Measurements from ENCODE around the gene KAZALD1. TPM values are rescaled to one million over a fixed set of nuclear protein-coding genes. Genes with fewer than 3 reads are reported as not detected.

Gene KAZALD1
- total RNA-seq, 6 donors from 2014 or later: 3.8 to 11.9 (median 9.8) TPM

DNA sequence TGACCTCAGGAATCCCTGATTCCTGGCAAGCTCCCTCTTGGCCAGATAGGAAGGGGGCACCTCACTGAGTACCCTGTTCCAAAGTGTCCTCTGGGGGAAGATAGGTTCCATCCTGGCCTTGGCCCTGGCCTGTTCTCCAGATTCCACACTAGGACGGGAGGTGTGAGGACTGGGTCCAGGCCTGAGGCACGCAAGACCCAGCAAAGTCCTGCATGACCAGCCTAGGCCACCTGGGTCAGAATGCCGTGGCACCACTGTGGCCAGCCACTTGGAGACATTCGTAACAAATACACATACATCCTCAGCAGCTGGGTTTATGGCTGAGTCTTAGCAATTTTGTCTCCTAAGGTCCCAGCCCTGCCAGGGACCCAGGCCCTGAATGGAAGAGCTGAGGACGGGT, 46.0 kb downstream of the KAZALD1 start:
- Histone ChIP-seq H3K9me3 (no peaks in the 10 kb centered on the region), H3K4me3 (no peak overlapping the region), H3K36me3 (no peaks in the 10 kb centered on the region), H3K27ac (no peak overlapping the region), H3K4me1 (no peaks in the 10 kb centered on the region), H3K27me3 (no peaks in the 10 kb centered on the region)
- 83 to 100% methylated on average over 2 to 5 of the region's 5 CpGs for WGBS, 2 donors
- DNase-seq (no peak), ATAC-seq (ENCODE audit: low FRiP score in 2 of 2) (peak in 1 of 2 donors; percentile 41)
- TF ChIP-seq EP300 (IDR thresholded peaks at IDR 0.05) (no peak), POLR2AphosphoS5 (IDR thresholded peaks at IDR 0.05) (no peak), POLR2A (IDR thresholded peaks at IDR 0.05) (no peak)
- TF ChIP-seq, protein P1, sequence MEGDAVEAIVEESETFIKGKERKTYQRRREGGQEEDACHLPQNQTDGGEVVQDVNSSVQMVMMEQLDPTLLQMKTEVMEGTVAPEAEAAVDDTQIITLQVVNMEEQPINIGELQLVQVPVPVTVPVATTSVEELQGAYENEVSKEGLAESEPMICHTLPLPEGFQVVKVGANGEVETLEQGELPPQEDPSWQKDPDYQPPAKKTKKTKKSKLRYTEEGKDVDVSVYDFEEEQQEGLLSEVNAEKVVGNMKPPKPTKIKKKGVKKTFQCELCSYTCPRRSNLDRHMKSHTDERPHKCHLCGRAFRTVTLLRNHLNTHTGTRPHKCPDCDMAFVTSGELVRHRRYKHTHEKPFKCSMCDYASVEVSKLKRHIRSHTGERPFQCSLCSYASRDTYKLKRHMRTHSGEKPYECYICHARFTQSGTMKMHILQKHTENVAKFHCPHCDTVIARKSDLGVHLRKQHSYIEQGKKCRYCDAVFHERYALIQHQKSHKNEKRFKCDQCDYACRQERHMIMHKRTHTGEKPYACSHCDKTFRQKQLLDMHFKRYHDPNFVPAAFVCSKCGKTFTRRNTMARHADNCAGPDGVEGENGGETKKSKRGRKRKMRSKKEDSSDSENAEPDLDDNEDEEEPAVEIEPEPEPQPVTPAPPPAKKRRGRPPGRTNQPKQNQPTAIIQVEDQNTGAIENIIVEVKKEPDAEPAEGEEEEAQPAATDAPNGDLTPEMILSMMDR (IDR thresholded peaks at IDR 0.05): no peak

DNA sequence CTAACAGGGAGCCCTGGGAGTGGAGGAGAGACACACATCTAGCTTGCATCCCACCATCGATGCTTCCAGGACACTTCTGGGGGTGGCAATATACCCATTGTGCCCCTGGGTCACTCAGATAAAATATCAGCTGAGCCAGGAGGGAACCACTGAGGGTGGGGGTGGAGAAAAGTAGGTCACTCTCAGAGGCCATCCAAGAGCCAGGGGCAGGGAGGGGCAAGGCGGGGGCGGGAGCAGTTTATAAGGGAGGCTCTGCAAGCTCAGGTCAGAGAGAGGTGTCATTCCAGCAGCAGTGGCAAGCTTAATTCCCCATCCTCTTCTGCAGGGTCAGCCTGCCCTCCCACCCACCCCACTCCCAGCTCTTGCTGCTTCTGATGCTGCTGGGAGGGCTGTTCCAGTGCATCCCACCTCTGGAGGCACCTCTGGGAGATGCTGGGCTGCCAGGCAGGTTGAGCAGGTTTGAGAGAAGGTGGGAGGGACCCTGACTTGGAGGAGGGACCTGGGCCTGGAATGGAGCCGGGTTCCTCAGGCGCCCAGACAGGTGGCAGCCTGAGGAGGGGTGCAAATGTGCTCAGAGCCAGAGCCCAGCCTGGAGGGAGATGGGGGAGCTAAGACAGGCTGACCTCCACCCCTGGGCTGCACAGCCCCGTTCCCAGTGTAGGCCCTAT, 49.2 kb downstream of the KAZALD1 start:
- no peaks in the 10 kb centered on the region for H3K36me3 ChIP-seq
- H3K27ac ChIP-seq: no peak overlapping the region
- WGBS, 2 donors: 42 to 59% methylated on average over 5 of the region's 6 CpGs
- no peak for ATAC-seq (ENCODE audit: low FRiP score in 2 of 2)
- TF ChIP-seq, protein P1 (IDR thresholded peaks at IDR 0.05): no peak
- no peak for DNase-seq
- no peak overlapping the region for H3K4me3 ChIP-seq
- no peaks in the 10 kb centered on the region for H3K27me3 ChIP-seq
- no peaks in the 10 kb centered on the region for H3K9me3 ChIP-seq
- no peaks in the 10 kb centered on the region for H3K4me1 ChIP-seq

DNA sequence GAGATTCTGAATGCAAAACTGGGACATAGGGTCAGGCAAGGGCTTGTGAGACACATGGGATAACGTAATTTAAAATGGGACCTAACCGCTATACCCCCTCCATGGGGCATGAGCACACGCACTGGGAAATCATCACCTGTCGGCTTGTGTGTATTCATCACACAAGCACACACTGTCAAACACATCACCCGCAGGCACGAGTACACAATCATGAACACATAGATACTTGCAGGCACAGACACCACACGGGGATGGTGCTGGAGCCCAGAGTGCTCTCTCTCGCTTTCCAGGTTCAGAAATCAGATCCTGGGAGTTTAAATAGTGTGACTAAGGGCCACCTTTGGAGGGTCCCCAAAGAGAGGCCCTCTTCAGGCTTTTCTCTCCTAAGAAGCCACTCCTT, 49.8 kb downstream of the KAZALD1 start:
- DNase-seq: no peak
- Histone ChIP-seq H3K4me1 (no peaks in the 10 kb centered on the region), H3K36me3 (no peaks in the 10 kb centered on the region), H3K4me3 (no peak overlapping the region), H3K27ac (no peak overlapping the region), H3K27me3 (peaks cover 0 to 3% (median 0%) of the 10 kb centered on the region in 4 donors), H3K9me3 (no peaks in the 10 kb centered on the region)
- ATAC-seq (ENCODE audit: low FRiP score in 2 of 2): no peak
- 66 to 75% methylated on average over 8 of the region's 8 CpGs for WGBS, 2 donors
- TF ChIP-seq, protein P1 (IDR thresholded peaks at IDR 0.05): no peak
- TF ChIP-seq POLR2A (IDR thresholded peaks at IDR 0.05) (no peak), POLR2AphosphoS5 (IDR thresholded peaks at IDR 0.05) (no peak), EP300 (IDR thresholded peaks at IDR 0.05) (no peak)

DNA sequence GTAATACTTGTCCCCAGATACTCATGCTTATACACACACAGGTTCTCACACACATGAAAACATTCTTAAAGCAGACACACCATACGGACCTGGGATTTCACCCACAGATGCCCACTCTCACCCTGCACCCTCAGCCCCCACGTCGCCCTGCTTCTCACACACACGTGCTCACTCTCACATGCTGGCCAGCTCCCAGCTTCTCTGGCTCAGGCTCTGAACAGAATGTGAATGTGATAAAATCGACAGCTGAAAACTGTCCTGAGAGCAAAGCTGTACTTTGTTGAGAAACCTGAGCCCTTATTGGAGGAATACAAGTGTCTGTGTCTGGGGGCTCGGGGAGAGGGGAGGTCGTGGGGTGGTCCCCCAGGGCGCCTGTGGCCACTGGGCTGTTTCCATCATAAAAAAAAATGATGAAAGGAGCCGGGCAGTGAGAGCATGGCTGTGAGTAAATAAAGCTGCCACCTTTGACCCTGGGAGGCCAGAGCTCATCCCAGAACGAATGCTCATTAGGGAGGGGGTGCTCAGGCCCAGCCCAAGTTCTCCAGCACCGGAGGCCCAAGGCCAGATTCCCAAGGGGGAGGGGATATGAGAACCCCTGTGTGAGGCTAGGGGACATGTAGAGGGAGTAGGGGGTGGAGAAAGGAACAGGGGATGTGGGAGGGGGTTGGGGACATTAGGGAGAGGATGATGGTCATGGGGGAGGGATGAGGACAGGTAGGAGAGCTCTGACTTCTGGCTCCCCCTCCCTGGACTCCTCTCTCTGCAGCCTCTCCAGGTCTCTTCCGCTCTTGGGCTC, 51.2 kb downstream of the KAZALD1 start:
- Histone ChIP-seq H3K27me3 (peaks cover 0 to 3% (median 1%) of the 10 kb centered on the region in 4 donors), H3K27ac (no peak overlapping the region), H3K4me3 (no peak overlapping the region), H3K36me3 (no peaks in the 10 kb centered on the region), H3K9me3 (no peaks in the 10 kb centered on the region), H3K4me1 (no peaks in the 10 kb centered on the region)
- ATAC-seq (ENCODE audit: low FRiP score in 2 of 2): no peak
- TF ChIP-seq POLR2AphosphoS5 (IDR thresholded peaks at IDR 0.05) (no peak), EP300 (IDR thresholded peaks at IDR 0.05) (no peak), POLR2A (IDR thresholded peaks at IDR 0.05) (no peak)
- TF ChIP-seq, protein P1 (IDR thresholded peaks at IDR 0.05): no peak
- no peak for DNase-seq
- 16 to 28% methylated on average over 11 to 12 of the region's 12 CpGs for WGBS, 2 donors
